Measurements from ENCODE around the gene IGFN1. TPM values are rescaled to one million over a fixed set of nuclear protein-coding genes. Genes with fewer than 3 reads are reported as not detected.
"Not testable (repeated sequence)": the region's sequence is repeated elsewhere in the genome, so short reads cannot be mapped to it uniquely, and the experiment has no call there.

The IGFN1 gene
- polyA plus RNA-seq, 2 donors = 0.01 to 0.02 TPM

DNA sequence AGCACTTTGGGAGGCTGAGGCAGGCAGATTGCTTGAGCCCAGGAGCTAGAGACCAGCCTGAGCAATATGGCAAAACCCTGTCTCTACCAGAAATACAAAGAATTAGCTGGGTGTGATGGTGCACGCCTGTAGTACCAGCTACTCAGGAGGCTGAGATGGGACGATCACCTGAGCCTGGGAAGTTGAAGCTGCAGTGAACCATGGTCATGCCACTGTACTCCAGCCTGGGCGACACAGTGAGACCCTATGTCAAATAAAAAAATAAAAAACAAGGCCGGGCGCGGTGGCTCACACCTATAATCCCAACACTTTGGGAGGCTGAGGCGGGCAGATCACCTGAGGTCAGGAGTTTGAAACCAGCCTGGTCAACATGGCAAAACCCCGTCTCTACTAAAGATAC is 27.6 kb upstream of the IGFN1 start:
- not testable (repeated sequence) for H3K4me1 ChIP-seq (ENCODE audit: control insufficient read depth in 2 of 2, insufficient read depth in 2 of 2, low read length in 1 of 2); H3K4me3 ChIP-seq (ENCODE audit: low read depth in 1 of 2, low read length in 2 of 2); H3K36me3 ChIP-seq (ENCODE audit: control insufficient read depth in 2 of 2, insufficient read depth in 2 of 2, low read length in 1 of 2); H3K27me3 ChIP-seq (ENCODE audit: control insufficient read depth in 1 of 2, insufficient read depth in 2 of 2, low read length in 2 of 2); H3K9me3 ChIP-seq (ENCODE audit: control insufficient read depth in 2 of 2, insufficient read depth in 1 of 2, low read depth in 1 of 2, low read length in 1 of 2); H3K27ac ChIP-seq (ENCODE audit: low read depth in 2 of 2, low read length in 1 of 2)
- 90 to 94% methylated on average over 8 of the region's 8 CpGs for WGBS, 2 donors

DNA sequence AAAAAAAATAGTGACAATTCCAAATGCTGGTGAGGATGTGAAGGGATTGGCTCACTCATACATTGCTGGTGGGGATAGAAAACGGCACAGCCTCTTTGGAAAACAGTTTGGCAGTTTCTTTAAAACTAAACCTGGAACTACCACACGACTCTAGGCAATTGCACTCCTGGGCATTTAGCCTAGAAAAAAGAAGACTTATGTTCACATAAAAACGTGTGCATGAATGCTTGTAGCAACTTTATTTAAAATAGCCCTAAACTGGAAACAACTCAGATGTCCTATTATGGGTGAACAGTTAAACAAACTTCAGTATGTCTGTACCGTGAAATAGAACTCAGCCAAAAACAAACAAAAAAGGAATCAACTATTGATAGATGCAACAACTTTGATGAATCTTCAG is 26.9 kb upstream of the IGFN1 start:
- Histone ChIP-seq H3K36me3 (ENCODE audit: control insufficient read depth in 2 of 2, insufficient read depth in 2 of 2, low read length in 1 of 2) (no peaks in the 10 kb centered on the region), H3K4me1 (ENCODE audit: control insufficient read depth in 2 of 2, insufficient read depth in 2 of 2, low read length in 1 of 2) (no peaks in the 10 kb centered on the region), H3K9me3 (ENCODE audit: control insufficient read depth in 2 of 2, insufficient read depth in 1 of 2, low read depth in 1 of 2, low read length in 1 of 2) (no peaks in the 10 kb centered on the region), H3K27me3 (ENCODE audit: control insufficient read depth in 1 of 2, insufficient read depth in 2 of 2, low read length in 2 of 2) (no peaks in the 10 kb centered on the region), H3K4me3 (ENCODE audit: low read depth in 1 of 2, low read length in 2 of 2) (no peak overlapping the region), H3K27ac (ENCODE audit: low read depth in 2 of 2, low read length in 1 of 2) (no peak overlapping the region)
- 24 to 42% methylated on average over 4 of the region's 4 CpGs for WGBS, 2 donors

DNA sequence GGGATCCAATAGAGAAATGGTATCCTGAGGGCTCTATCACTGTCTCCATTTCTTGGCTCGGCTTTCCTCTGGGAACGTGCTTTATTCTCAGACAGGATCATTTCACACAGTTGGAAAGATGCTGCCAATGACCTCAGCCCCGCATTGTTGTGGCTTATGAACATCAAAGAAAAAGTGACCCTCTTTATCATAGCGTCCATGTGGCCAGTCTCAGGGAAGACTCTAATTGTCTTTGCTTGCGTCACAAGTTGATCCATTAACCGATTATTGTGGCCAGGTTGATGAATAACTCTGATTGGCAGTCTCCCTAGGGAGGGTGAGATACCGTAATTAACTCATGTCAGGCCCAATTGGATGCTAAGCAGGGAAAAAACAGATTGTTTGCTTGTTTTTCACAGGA is 26.0 kb upstream of the IGFN1 start:
- Histone ChIP-seq H3K27ac (ENCODE audit: low read depth in 2 of 2, low read length in 1 of 2) (no peak overlapping the region), H3K9me3 (ENCODE audit: control insufficient read depth in 2 of 2, insufficient read depth in 1 of 2, low read depth in 1 of 2, low read length in 1 of 2) (no peaks in the 10 kb centered on the region), H3K27me3 (ENCODE audit: control insufficient read depth in 1 of 2, insufficient read depth in 2 of 2, low read length in 2 of 2) (no peaks in the 10 kb centered on the region), H3K4me3 (ENCODE audit: low read depth in 1 of 2, low read length in 2 of 2) (no peak overlapping the region), H3K4me1 (ENCODE audit: control insufficient read depth in 2 of 2, insufficient read depth in 2 of 2, low read length in 1 of 2) (no peaks in the 10 kb centered on the region), H3K36me3 (ENCODE audit: control insufficient read depth in 2 of 2, insufficient read depth in 2 of 2, low read length in 1 of 2) (no peaks in the 10 kb centered on the region)
- WGBS, 2 donors = 66 to 72% methylated on average over 7 of the region's 7 CpGs

DNA sequence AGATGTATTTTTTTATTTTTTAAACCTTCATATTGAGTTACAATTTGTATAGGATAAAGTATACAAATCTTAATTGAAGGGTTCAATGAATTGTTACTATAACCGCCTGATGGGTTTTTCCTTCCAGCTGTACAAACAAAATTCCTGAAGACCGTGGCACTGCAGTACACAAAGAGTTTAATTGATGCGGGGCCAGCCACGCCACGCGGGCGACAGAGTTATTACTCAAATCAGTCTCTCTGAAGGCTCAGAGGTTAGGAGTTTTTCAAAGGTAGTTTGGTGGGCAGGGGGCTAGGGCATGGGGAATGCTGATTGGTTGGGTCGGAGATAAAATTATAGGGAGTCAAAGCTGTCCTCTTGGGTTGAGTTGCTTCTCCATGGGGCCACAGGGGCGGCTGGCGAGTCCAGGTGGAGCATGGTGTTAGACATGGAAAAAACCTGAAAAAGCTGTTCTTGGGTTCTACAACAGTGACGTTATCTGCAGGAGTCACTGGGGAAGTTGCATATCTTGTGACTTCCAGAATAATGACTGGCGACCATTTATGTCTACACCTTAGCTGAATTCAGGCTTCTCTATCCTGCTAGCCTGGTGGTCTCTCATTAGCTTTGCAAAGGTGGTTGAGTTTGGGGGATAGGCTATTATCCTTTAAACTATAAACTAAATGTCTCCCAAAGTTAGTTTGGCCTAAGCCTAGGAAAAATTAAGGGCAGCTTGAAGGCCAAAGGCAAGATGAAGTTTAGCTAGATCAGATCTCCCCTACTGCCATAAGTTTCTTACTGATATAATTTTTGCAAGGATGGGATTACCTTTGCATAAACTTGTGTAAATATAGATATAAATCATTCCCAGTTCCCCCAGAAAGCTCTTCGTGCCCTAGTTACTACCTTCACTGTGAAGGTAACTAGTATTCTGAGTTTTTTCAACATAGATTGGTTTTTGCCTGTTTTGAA is 23.3 kb upstream of the IGFN1 start:
- 57 to 68% methylated on average over 13 of the region's 13 CpGs for WGBS, 2 donors
- Histone ChIP-seq H3K27ac (ENCODE audit: low read depth in 2 of 2, low read length in 1 of 2) (no peak overlapping the region), H3K4me1 (ENCODE audit: control insufficient read depth in 2 of 2, insufficient read depth in 2 of 2, low read length in 1 of 2) (peaks cover 0 to 3% of the 10 kb centered on the region in 2 donors), H3K4me3 (ENCODE audit: low read depth in 1 of 2, low read length in 2 of 2) (no peak overlapping the region), H3K9me3 (ENCODE audit: control insufficient read depth in 2 of 2, insufficient read depth in 1 of 2, low read depth in 1 of 2, low read length in 1 of 2) (no peaks in the 10 kb centered on the region), H3K27me3 (ENCODE audit: control insufficient read depth in 1 of 2, insufficient read depth in 2 of 2, low read length in 2 of 2) (no peaks in the 10 kb centered on the region), H3K36me3 (ENCODE audit: control insufficient read depth in 2 of 2, insufficient read depth in 2 of 2, low read length in 1 of 2) (no peaks in the 10 kb centered on the region)

DNA sequence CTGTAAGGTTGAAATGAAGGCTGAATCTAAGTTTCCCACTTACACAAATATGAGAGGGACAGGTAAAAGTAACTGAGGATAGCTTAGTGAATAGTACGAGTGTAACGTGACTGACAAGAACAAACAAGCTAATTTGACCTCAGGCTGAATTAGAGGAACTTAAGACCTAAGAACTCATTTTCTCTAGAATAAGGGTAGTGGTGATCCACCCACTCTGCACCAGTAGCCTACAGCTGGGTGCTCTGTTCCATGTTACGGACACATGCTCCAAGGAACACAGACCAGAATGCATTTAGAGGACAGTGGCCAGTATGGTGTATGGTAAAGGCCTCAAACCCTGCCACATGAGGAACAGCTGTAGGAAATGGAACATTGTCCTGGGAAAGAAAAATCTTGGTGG is 21.4 kb upstream of the IGFN1 start:
- 71 to 72% methylated on average over 3 of the region's 3 CpGs for WGBS, 2 donors
- H3K36me3 ChIP-seq (ENCODE audit: control insufficient read depth in 2 of 2, insufficient read depth in 2 of 2, low read length in 1 of 2) = no peaks in the 10 kb centered on the region
- H3K4me3 ChIP-seq (ENCODE audit: low read depth in 1 of 2, low read length in 2 of 2) = no peak overlapping the region
- no peak overlapping the region for H3K27ac ChIP-seq (ENCODE audit: low read depth in 2 of 2, low read length in 1 of 2)
- H3K9me3 ChIP-seq (ENCODE audit: control insufficient read depth in 2 of 2, insufficient read depth in 1 of 2, low read depth in 1 of 2, low read length in 1 of 2) = no peaks in the 10 kb centered on the region
- no peaks in the 10 kb centered on the region for H3K27me3 ChIP-seq (ENCODE audit: control insufficient read depth in 1 of 2, insufficient read depth in 2 of 2, low read length in 2 of 2)
- peaks cover 0 to 3% of the 10 kb centered on the region in 2 donors for H3K4me1 ChIP-seq (ENCODE audit: control insufficient read depth in 2 of 2, insufficient read depth in 2 of 2, low read length in 1 of 2)

DNA sequence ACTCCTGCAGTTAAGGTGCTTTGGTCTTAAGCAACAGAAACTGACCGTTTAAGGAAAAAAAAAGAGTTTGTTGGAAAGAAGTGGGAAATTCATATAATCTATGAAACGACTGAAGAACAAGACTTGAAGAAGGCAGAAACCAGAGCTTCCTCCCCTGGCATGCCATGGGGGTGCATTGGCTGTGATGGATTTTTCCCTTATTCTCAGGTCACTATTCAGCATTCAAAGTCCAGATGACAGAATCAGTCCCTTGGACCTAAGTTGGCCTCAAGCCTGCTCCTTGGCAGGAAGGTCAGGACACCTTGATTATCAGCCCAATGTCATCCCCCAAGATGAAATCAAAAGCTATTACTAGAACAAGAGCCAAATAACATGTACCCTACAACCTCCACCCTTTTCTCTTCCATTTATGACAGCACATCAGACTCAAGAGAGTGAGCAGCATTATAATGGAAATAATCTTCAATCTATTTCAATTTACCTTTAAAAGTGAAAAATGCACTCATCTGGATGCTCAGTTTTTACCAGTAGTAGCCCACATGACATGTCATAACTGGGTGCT is 20.6 kb upstream of the IGFN1 start:
- Histone ChIP-seq H3K27me3 (ENCODE audit: control insufficient read depth in 1 of 2, insufficient read depth in 2 of 2, low read length in 2 of 2) (no peaks in the 10 kb centered on the region), H3K36me3 (ENCODE audit: control insufficient read depth in 2 of 2, insufficient read depth in 2 of 2, low read length in 1 of 2) (no peaks in the 10 kb centered on the region), H3K27ac (ENCODE audit: low read depth in 2 of 2, low read length in 1 of 2) (peak overlapping the region; percentile 50 to 93), H3K4me1 (ENCODE audit: control insufficient read depth in 2 of 2, insufficient read depth in 2 of 2, low read length in 1 of 2) (peaks cover 0 to 3% of the 10 kb centered on the region in 2 donors), H3K9me3 (ENCODE audit: control insufficient read depth in 2 of 2, insufficient read depth in 1 of 2, low read depth in 1 of 2, low read length in 1 of 2) (no peaks in the 10 kb centered on the region), H3K4me3 (ENCODE audit: low read depth in 1 of 2, low read length in 2 of 2) (peak overlapping the region in 1 of 2 donors; percentile 60)
- 79 to 88% methylated on average over 2 of the region's 2 CpGs for WGBS, 2 donors

DNA sequence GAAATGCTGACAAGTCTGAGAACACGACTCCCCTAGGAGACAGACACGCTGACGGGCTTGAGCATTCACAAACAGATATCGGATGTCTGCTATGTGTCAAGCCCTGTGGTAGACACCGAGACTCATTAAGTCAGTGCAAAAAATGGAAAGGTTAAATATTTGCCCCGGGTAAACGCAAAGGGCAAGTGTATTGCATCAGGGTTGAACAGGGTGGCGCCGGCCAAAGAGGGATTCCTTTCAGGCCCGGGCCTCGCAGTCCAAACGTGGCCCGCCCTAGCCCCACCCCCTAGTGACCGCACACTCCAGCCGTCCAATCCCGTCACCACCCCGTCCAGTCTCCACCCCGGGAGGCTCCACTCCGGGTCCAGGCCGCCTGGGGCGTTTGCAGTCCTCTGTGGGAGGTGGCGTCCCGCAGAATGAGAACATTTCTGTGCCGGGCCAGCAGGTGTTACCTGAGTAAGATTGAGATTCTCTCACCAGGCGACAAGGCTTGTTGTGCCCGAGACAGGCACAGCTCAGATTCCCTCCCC is 20.0 kb upstream of the IGFN1 start:
- Histone ChIP-seq H3K27ac (ENCODE audit: low read depth in 2 of 2, low read length in 1 of 2) (peak overlapping the region; percentile 84 to 93), H3K36me3 (ENCODE audit: control insufficient read depth in 2 of 2, insufficient read depth in 2 of 2, low read length in 1 of 2) (no peaks in the 10 kb centered on the region), H3K4me3 (ENCODE audit: low read depth in 1 of 2, low read length in 2 of 2) (peak overlapping the region; percentile 51 to 60), H3K9me3 (ENCODE audit: control insufficient read depth in 2 of 2, insufficient read depth in 1 of 2, low read depth in 1 of 2, low read length in 1 of 2) (no peaks in the 10 kb centered on the region), H3K4me1 (ENCODE audit: control insufficient read depth in 2 of 2, insufficient read depth in 2 of 2, low read length in 1 of 2) (peaks cover 0 to 3% of the 10 kb centered on the region in 2 donors), H3K27me3 (ENCODE audit: control insufficient read depth in 1 of 2, insufficient read depth in 2 of 2, low read length in 2 of 2) (no peaks in the 10 kb centered on the region)
- WGBS, 2 donors = 4% methylated on average over 26 of the region's 26 CpGs

DNA sequence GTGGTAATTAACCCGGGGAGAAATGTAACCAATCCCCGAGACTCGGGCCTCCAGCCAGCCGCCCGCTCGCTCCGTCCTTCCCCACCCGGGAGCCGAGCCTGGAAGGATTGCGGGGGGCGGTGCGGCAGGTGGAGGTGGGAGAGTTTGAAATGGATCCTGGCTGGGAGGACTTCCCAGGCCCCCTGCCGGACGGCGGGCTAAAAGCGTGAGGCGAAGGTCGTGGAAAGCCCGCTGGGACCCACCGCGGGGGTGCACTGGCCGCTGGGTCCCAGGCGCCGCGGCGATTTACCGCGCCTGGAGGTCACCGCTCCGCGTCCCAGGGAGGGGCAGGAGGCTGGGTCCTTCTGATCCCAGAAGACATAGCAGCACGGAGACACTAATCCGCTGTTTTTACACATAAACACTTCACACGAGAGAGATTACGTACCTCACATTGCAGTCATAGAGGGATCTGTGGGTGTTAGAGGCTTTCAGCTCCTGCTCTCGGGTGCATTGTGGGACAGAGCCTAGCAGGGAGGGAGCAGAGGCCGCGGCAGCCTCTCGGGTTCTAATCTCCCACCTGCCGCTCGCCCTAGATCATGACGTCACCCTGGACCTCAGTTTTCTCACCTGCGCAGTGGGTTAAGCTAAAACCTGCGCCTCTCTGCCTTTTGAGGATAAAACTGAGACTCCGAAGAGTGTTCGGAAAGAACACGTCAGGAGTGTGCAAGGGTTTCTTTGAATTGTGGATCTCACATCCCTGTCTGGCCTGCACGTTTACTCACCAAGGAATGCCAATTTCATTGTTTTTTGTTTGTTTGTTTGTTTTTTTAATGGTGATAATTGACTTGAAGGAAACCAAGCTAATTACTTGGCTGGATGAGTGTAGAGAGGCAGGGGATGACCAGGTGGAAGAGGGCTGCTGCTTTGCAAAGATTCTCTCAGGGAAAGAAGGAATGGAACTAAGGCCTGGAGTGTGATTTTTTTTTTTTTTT is 19.3 kb upstream of the IGFN1 start:
- 7 to 9% methylated on average over 48 of the region's 48 CpGs for WGBS, 2 donors
- peak overlapping the region; percentile 84 to 93 for H3K27ac ChIP-seq (ENCODE audit: low read depth in 2 of 2, low read length in 1 of 2)
- no peaks in the 10 kb centered on the region for H3K27me3 ChIP-seq (ENCODE audit: control insufficient read depth in 1 of 2, insufficient read depth in 2 of 2, low read length in 2 of 2)
- no peaks in the 10 kb centered on the region for H3K9me3 ChIP-seq (ENCODE audit: control insufficient read depth in 2 of 2, insufficient read depth in 1 of 2, low read depth in 1 of 2, low read length in 1 of 2)
- peak overlapping the region; percentile 51 to 60 for H3K4me3 ChIP-seq (ENCODE audit: low read depth in 1 of 2, low read length in 2 of 2)
- peaks cover 0 to 3% of the 10 kb centered on the region in 2 donors for H3K4me1 ChIP-seq (ENCODE audit: control insufficient read depth in 2 of 2, insufficient read depth in 2 of 2, low read length in 1 of 2)
- no peaks in the 10 kb centered on the region for H3K36me3 ChIP-seq (ENCODE audit: control insufficient read depth in 2 of 2, insufficient read depth in 2 of 2, low read length in 1 of 2)

DNA sequence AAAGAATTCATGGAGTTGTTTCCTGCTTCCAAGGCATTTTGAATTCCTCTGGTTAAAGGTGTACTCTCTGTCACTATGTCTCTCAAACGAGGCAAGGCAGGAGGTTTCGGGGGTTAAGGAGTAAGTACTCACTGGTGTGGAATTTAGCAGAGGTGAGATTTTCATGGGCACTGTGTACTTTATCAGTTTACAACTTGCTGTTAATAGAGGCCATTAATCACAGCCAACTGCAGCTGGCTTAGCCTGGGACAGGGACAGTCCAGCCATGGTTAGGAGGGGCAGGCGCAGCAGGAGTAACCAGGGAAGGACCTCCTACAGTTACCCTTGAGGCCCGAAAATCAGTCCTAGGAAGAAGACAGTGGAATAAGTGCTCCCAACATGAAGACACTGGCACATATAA is 18.3 kb upstream of the IGFN1 start:
- H3K27me3 ChIP-seq (ENCODE audit: control insufficient read depth in 1 of 2, insufficient read depth in 2 of 2, low read length in 2 of 2) = no peaks in the 10 kb centered on the region
- no peak overlapping the region for H3K4me3 ChIP-seq (ENCODE audit: low read depth in 1 of 2, low read length in 2 of 2)
- H3K36me3 ChIP-seq (ENCODE audit: control insufficient read depth in 2 of 2, insufficient read depth in 2 of 2, low read length in 1 of 2) = no peaks in the 10 kb centered on the region
- no peak overlapping the region for H3K27ac ChIP-seq (ENCODE audit: low read depth in 2 of 2, low read length in 1 of 2)
- peaks cover 0 to 5% of the 10 kb centered on the region in 2 donors for H3K4me1 ChIP-seq (ENCODE audit: control insufficient read depth in 2 of 2, insufficient read depth in 2 of 2, low read length in 1 of 2)
- 73 to 88% methylated on average over 4 of the region's 4 CpGs for WGBS, 2 donors
- no peaks in the 10 kb centered on the region for H3K9me3 ChIP-seq (ENCODE audit: control insufficient read depth in 2 of 2, insufficient read depth in 1 of 2, low read depth in 1 of 2, low read length in 1 of 2)

Measured in esophagus (tissue), 2 donors.